ENCODE results near the gene ARF4. TPM values are rescaled to one million over a fixed set of nuclear protein-coding genes. Genes with fewer than 3 reads are reported as not detected.

ARF4 gene
- total and polyA plus RNA-seq, 9 donors = 95.2 to 243 (median 152) TPM

- Histone ChIP-seq H3K27ac (ENCODE audit: low read length) (no peak overlapping the region), H3K4me3 (ENCODE audit: low read length) (no peak overlapping the region), H3K36me3 (ENCODE audit: control insufficient read depth, insufficient read depth, low read length) (peaks cover 9% of the 10 kb centered on the region), H3K9me3 (replicated peaks; ENCODE audit: control insufficient read depth, low read depth, low read length) (no peaks in the 10 kb centered on the region), H3K27me3 (ENCODE audit: control insufficient read depth, insufficient read depth, low read length) (no peaks in the 10 kb centered on the region), H3K4me1 (ENCODE audit: control insufficient read depth, insufficient read depth, low read length) (peaks cover 1% of the 10 kb centered on the region)
- no peak for DNase-seq
- WGBS (ENCODE audit: insufficient coverage) = no CpG with 5 or more reads among the region's 2 CpGs
Measured at GRCh38 chr3:57587905-57588304, 9.2 kb downstream of the ARF4 start.

GRCh38 chr3:57586778-57587177 lies 10.4 kb downstream of the ARF4 start:
- no peak for DNase-seq
- WGBS (ENCODE audit: insufficient coverage) = 100% methylated on average over 1 of the region's 6 CpGs
- H3K27ac ChIP-seq (ENCODE audit: low read length) = no peak overlapping the region
- peaks cover 15% of the 10 kb centered on the region for H3K36me3 ChIP-seq (ENCODE audit: control insufficient read depth, insufficient read depth, low read length)
- H3K4me1 ChIP-seq (ENCODE audit: control insufficient read depth, insufficient read depth, low read length) = no peaks in the 10 kb centered on the region
- H3K27me3 ChIP-seq (ENCODE audit: control insufficient read depth, insufficient read depth, low read length) = no peaks in the 10 kb centered on the region
- no peaks in the 10 kb centered on the region for H3K9me3 ChIP-seq (replicated peaks; ENCODE audit: control insufficient read depth, low read depth, low read length)
- H3K4me3 ChIP-seq (ENCODE audit: low read length) = no peak overlapping the region

GRCh38 chr3:57583544-57583943 lies 13.6 kb downstream of the ARF4 start:
- H3K27ac ChIP-seq (ENCODE audit: low read length) = no peak overlapping the region
- DNase-seq = no peak
- no peaks in the 10 kb centered on the region for H3K9me3 ChIP-seq (replicated peaks; ENCODE audit: control insufficient read depth, low read depth, low read length)
- H3K36me3 ChIP-seq (ENCODE audit: control insufficient read depth, insufficient read depth, low read length) = peaks cover 23% of the 10 kb centered on the region
- H3K4me3 ChIP-seq (ENCODE audit: low read length) = no peak overlapping the region
- H3K27me3 ChIP-seq (ENCODE audit: control insufficient read depth, insufficient read depth, low read length) = no peaks in the 10 kb centered on the region
- no peaks in the 10 kb centered on the region for H3K4me1 ChIP-seq (ENCODE audit: control insufficient read depth, insufficient read depth, low read length)
- no CpG with 5 or more reads among the region's 2 CpGs for WGBS (ENCODE audit: insufficient coverage)

- H3K36me3 ChIP-seq (ENCODE audit: control insufficient read depth, insufficient read depth, low read length) = peaks cover 33% of the 10 kb centered on the region
- no peak overlapping the region for H3K4me3 ChIP-seq (ENCODE audit: low read length)
- no peaks in the 10 kb centered on the region for H3K4me1 ChIP-seq (ENCODE audit: control insufficient read depth, insufficient read depth, low read length)
- WGBS (ENCODE audit: insufficient coverage) = no CpG with 5 or more reads among the region's 7 CpGs
- no peaks in the 10 kb centered on the region for H3K9me3 ChIP-seq (replicated peaks; ENCODE audit: control insufficient read depth, low read depth, low read length)
- no peaks in the 10 kb centered on the region for H3K27me3 ChIP-seq (ENCODE audit: control insufficient read depth, insufficient read depth, low read length)
- no peak for DNase-seq
- H3K27ac ChIP-seq (ENCODE audit: low read length) = no peak overlapping the region
Measured at GRCh38 chr3:57582474-57583168, 14.5 kb downstream of the ARF4 start.

- Histone ChIP-seq H3K27ac (ENCODE audit: low read length) (no peak overlapping the region), H3K4me3 (ENCODE audit: low read length) (no peak overlapping the region), H3K27me3 (ENCODE audit: control insufficient read depth, insufficient read depth, low read length) (no peaks in the 10 kb centered on the region), H3K4me1 (ENCODE audit: control insufficient read depth, insufficient read depth, low read length) (no peaks in the 10 kb centered on the region), H3K9me3 (replicated peaks; ENCODE audit: control insufficient read depth, low read depth, low read length) (no peaks in the 10 kb centered on the region), H3K36me3 (ENCODE audit: control insufficient read depth, insufficient read depth, low read length) (peaks cover 45% of the 10 kb centered on the region)
- WGBS (ENCODE audit: insufficient coverage) = 86% methylated on average over 1 of the region's 9 CpGs
- no peak for DNase-seq
Measured at GRCh38 chr3:57577801-57578200, 19.3 kb downstream of the ARF4 start.

GRCh38 chr3:57575966-57576626 lies 21.0 kb downstream of the ARF4 start:
- Histone ChIP-seq H3K36me3 (ENCODE audit: control insufficient read depth, insufficient read depth, low read length) (peaks cover 41% of the 10 kb centered on the region), H3K27ac (ENCODE audit: low read length) (no peak overlapping the region), H3K27me3 (ENCODE audit: control insufficient read depth, insufficient read depth, low read length) (no peaks in the 10 kb centered on the region), H3K4me1 (ENCODE audit: control insufficient read depth, insufficient read depth, low read length) (no peaks in the 10 kb centered on the region), H3K4me3 (ENCODE audit: low read length) (no peak overlapping the region), H3K9me3 (replicated peaks; ENCODE audit: control insufficient read depth, low read depth, low read length) (no peaks in the 10 kb centered on the region)
- WGBS (ENCODE audit: insufficient coverage) = 88% methylated on average over 1 of the region's 3 CpGs
- no peak for DNase-seq

- DNase-seq = no peak
- WGBS (ENCODE audit: insufficient coverage) = no CpG with 5 or more reads among the region's 3 CpGs
- Histone ChIP-seq H3K36me3 (ENCODE audit: control insufficient read depth, insufficient read depth, low read length) (peaks cover 28% of the 10 kb centered on the region), H3K4me3 (ENCODE audit: low read length) (no peak overlapping the region), H3K9me3 (replicated peaks; ENCODE audit: control insufficient read depth, low read depth, low read length) (no peaks in the 10 kb centered on the region), H3K27ac (ENCODE audit: low read length) (no peak overlapping the region), H3K4me1 (ENCODE audit: control insufficient read depth, insufficient read depth, low read length) (no peaks in the 10 kb centered on the region), H3K27me3 (ENCODE audit: control insufficient read depth, insufficient read depth, low read length) (no peaks in the 10 kb centered on the region)
Measured at GRCh38 chr3:57572096-57572495, 25.0 kb downstream of the ARF4 start.

- H3K27ac ChIP-seq (ENCODE audit: low read length) = no peak overlapping the region
- H3K9me3 ChIP-seq (replicated peaks; ENCODE audit: control insufficient read depth, low read depth, low read length) = no peaks in the 10 kb centered on the region
- H3K4me3 ChIP-seq (ENCODE audit: low read length) = no peak overlapping the region
- H3K27me3 ChIP-seq (ENCODE audit: control insufficient read depth, insufficient read depth, low read length) = no peaks in the 10 kb centered on the region
- H3K4me1 ChIP-seq (ENCODE audit: control insufficient read depth, insufficient read depth, low read length) = no peaks in the 10 kb centered on the region
- WGBS (ENCODE audit: insufficient coverage) = no CpG with 5 or more reads among the region's 2 CpGs
- H3K36me3 ChIP-seq (ENCODE audit: control insufficient read depth, insufficient read depth, low read length) = peaks cover 29% of the 10 kb centered on the region
- no peak for DNase-seq
Measured at GRCh38 chr3:57570878-57571277, 26.3 kb downstream of the ARF4 start.

- no peaks in the 10 kb centered on the region for H3K27me3 ChIP-seq (ENCODE audit: control insufficient read depth, insufficient read depth, low read length)
- no peak for DNase-seq
- no peak overlapping the region for H3K4me3 ChIP-seq (ENCODE audit: low read length)
- H3K27ac ChIP-seq (ENCODE audit: low read length) = no peak overlapping the region
- no CpG with 5 or more reads among the region's 6 CpGs for WGBS (ENCODE audit: insufficient coverage)
- no peaks in the 10 kb centered on the region for H3K9me3 ChIP-seq (replicated peaks; ENCODE audit: control insufficient read depth, low read depth, low read length)
- H3K36me3 ChIP-seq (ENCODE audit: control insufficient read depth, insufficient read depth, low read length) = peaks cover 31% of the 10 kb centered on the region
- no peaks in the 10 kb centered on the region for H3K4me1 ChIP-seq (ENCODE audit: control insufficient read depth, insufficient read depth, low read length)
Measured at GRCh38 chr3:57569859-57570450, 27.2 kb downstream of the ARF4 start.

GRCh38 chr3:57559526-57559925 lies 37.6 kb downstream of the ARF4 start:
- Histone ChIP-seq H3K36me3 (ENCODE audit: control insufficient read depth, insufficient read depth, low read length) (peaks cover 18% of the 10 kb centered on the region), H3K4me1 (ENCODE audit: control insufficient read depth, insufficient read depth, low read length) (peaks cover 18% of the 10 kb centered on the region), H3K27me3 (ENCODE audit: control insufficient read depth, insufficient read depth, low read length) (no peaks in the 10 kb centered on the region), H3K4me3 (ENCODE audit: low read length) (no peak overlapping the region), H3K9me3 (replicated peaks; ENCODE audit: control insufficient read depth, low read depth, low read length) (no peaks in the 10 kb centered on the region), H3K27ac (ENCODE audit: low read length) (no peak overlapping the region)
- no CpG with 5 or more reads among the region's 1 CpG for WGBS (ENCODE audit: insufficient coverage)
- DNase-seq = no peak
